Measurements from ENCODE around the gene HLA-B. TPM values are rescaled to one million over a fixed set of nuclear protein-coding genes. Genes with fewer than 3 reads are reported as not detected.

The HLA-B gene
- total RNA-seq, 1 donor from 2014 or later: 400 TPM

GRCh38 chr6:31368461-31368860 lies 11.5 kb upstream of the HLA-B start:
- peaks cover 9% of the 10 kb centered on the region for H3K9me3 ChIP-seq (replicated peaks)
- no peak for TF ChIP-seq CTCF (IDR thresholded peaks at IDR 0.05; ENCODE audit: borderline replicate concordance)
- no peak overlapping the region for H3K27ac ChIP-seq (replicated peaks)
- no peak for DNase-seq
- peaks cover 23% of the 10 kb centered on the region for H3K27me3 ChIP-seq (ENCODE audit: low read depth)
- no peaks in the 10 kb centered on the region for H3K36me3 ChIP-seq
- peaks cover 3% of the 10 kb centered on the region for H3K4me1 ChIP-seq
- intact Hi-C loops (cut with micrococcal nuclease): loop anchor here (5.0 kb wide), 2 partner anchors 171 to 231 kb away; partner anchors contain the start of gene PSORS1C2
- H3K4me3 ChIP-seq: no peak overlapping the region

GRCh38 chr6:31366693-31367470 lies 9.9 kb upstream of the HLA-B start:
- H3K4me3 ChIP-seq: peak overlapping the region; percentile 49
- H3K27me3 ChIP-seq (ENCODE audit: low read depth): peaks cover 35% of the 10 kb centered on the region
- peak; percentile 95 for TF ChIP-seq CTCF (IDR thresholded peaks at IDR 0.05; ENCODE audit: borderline replicate concordance)
- H3K4me1 ChIP-seq: peaks cover 3% of the 10 kb centered on the region
- intact Hi-C loops (cut with micrococcal nuclease): loop anchor here (5.0 kb wide), 2 partner anchors 170 to 230 kb away; partner anchors contain the start of gene PSORS1C2
- H3K9me3 ChIP-seq (replicated peaks): peaks cover 3% of the 10 kb centered on the region
- no peaks in the 10 kb centered on the region for H3K36me3 ChIP-seq
- H3K27ac ChIP-seq (replicated peaks): no peak overlapping the region
- peak; percentile 88 for DNase-seq

- intact Hi-C loops (cut with micrococcal nuclease): loop anchor here (5.0 kb wide), 2 partner anchors 169 to 229 kb away; partner anchors contain the start of gene PSORS1C2
- DNase-seq: no peak
- H3K4me3 ChIP-seq: no peak overlapping the region
Observed at GRCh38 chr6:31365864-31366263, 8.9 kb upstream of the HLA-B start.

GRCh38 chr6:31363811-31364210 lies 6.8 kb upstream of the HLA-B start:
- no peak for TF ChIP-seq CTCF (IDR thresholded peaks at IDR 0.05; ENCODE audit: borderline replicate concordance)
- H3K9me3 ChIP-seq (replicated peaks): no peaks in the 10 kb centered on the region
- peaks cover 3% of the 10 kb centered on the region for H3K4me1 ChIP-seq
- no peak overlapping the region for H3K4me3 ChIP-seq
- H3K27ac ChIP-seq (replicated peaks): no peak overlapping the region
- DNase-seq: no peak
- intact Hi-C loops (cut with micrococcal nuclease): no loop called here
- H3K36me3 ChIP-seq: no peaks in the 10 kb centered on the region
- peaks cover 35% of the 10 kb centered on the region for H3K27me3 ChIP-seq (ENCODE audit: low read depth)

More at GRCh38 chr6:31365864-31366263, 8.9 kb upstream of the HLA-B start:
- Histone ChIP-seq H3K4me1 (peaks cover 3% of the 10 kb centered on the region), H3K9me3 (replicated peaks) (no peaks in the 10 kb centered on the region), H3K27ac (replicated peaks) (no peak overlapping the region), H3K27me3 (ENCODE audit: low read depth) (peaks cover 36% of the 10 kb centered on the region), H3K36me3 (no peaks in the 10 kb centered on the region)
- no peak for TF ChIP-seq CTCF (IDR thresholded peaks at IDR 0.05; ENCODE audit: borderline replicate concordance)

GRCh38 chr6:31362751-31363150 lies 5.8 kb upstream of the HLA-B start:
- Histone ChIP-seq H3K27ac (replicated peaks) (no peak overlapping the region), H3K4me3 (no peak overlapping the region), H3K36me3 (no peaks in the 10 kb centered on the region), H3K27me3 (ENCODE audit: low read depth) (peaks cover 35% of the 10 kb centered on the region), H3K9me3 (replicated peaks) (no peaks in the 10 kb centered on the region), H3K4me1 (peaks cover 3% of the 10 kb centered on the region)
- TF ChIP-seq CTCF (IDR thresholded peaks at IDR 0.05; ENCODE audit: borderline replicate concordance): no peak
- no peak for DNase-seq
- intact Hi-C loops (cut with micrococcal nuclease): no loop called here

All from left ventricle myocardium inferior (tissue), 1 donor.